ENCODE results near the gene KITLG. TPM values are rescaled to one million over a fixed set of nuclear protein-coding genes. Genes with fewer than 3 reads are reported as not detected.
A peak's percentile ranks its signal among the peaks of the same experiment; 100 is the strongest.

KITLG gene
- total RNA-seq, 1 experiment from 2014 or later, result 570 TPM

- TF ChIP-seq YY1 (IDR thresholded peaks at IDR 0.05; ENCODE audit: extremely low read depth, insufficient replicate concordance, low read depth, low read length) (no peak), MAX (IDR thresholded peaks at IDR 0.05) (no peak), POLR2AphosphoS5 (IDR thresholded peaks at IDR 0.05; ENCODE audit: low read depth, low read length) (no peak; the same call in 1 of the 2 replicates), RAD21 (IDR thresholded peaks at IDR 0.05; ENCODE audit: low read depth) (no peak), JUND (IDR thresholded peaks at IDR 0.05) (no peak)
Observed at GRCh38 chr12:88571543-88571942, 8.7 kb downstream of the KITLG start (continued).

GRCh38 chr12:88570103-88570502 lies 10.2 kb downstream of the KITLG start:
- no peak overlapping the region for H2AFZ ChIP-seq (ENCODE audit: low read depth, low read length, poor library complexity, severe bottlenecking)
- H3K9me2 ChIP-seq (ENCODE audit: insufficient read depth), result no peaks in the 10 kb centered on the region
- no peaks in the 10 kb centered on the region for H3K9me3 ChIP-seq (ENCODE audit: control insufficient read depth in 1 of 2, insufficient read depth in 1 of 2, low read depth in 1 of 2, low read length in 2 of 2)
- H3K4me3 ChIP-seq (replicated peaks in 1 of 2; ENCODE audit: low read depth in 1 of 2, low read length in 2 of 2), result no peak overlapping the region
- RAD21 ChIA-PET (ENCODE audit: low non-redundant PET in 1 of 2, low total read pairs in 2 of 2, uncharacterized antibody in 2 of 2, unreplicated experiment in 2 of 2), result no interaction called here
- POLR2A ChIA-PET, result interaction anchor here (2.4 kb wide), 1 partner anchor 11 kb away, joined by 12 read pairs; the partner anchor contains the start of gene KITLG
- no TSS peak for BruUV-seq (replicated peaks)
- ATAC-seq (no peak), DNase-seq (ENCODE audit: low read depth, low spot score) (no peak)
- peak overlapping the region; percentile 34; the same call in 1 of the 2 replicates for H3K27ac ChIP-seq (ENCODE audit: low read depth, low read length)
- intact Hi-C loops (cut with micrococcal nuclease), result loop anchor here (10.0 kb wide), 1 partner anchor 395 kb away; no protein-coding TSS in a partner anchor
- H4K20me1 ChIP-seq (ENCODE audit: insufficient read depth), result peaks cover 94% of the 10 kb centered on the region
- H3K36me3 ChIP-seq (ENCODE audit: control insufficient read depth in 1 of 2, insufficient read depth in 2 of 2, low read length in 2 of 2), result peaks cover 5 to 55% of the 10 kb centered on the region in 2 experiments; a peak in 3 of 4 replicates
- H3K9ac ChIP-seq (ENCODE audit: low read length), result no peak overlapping the region; the same call in 1 of the 2 replicates
- CTCF ChIA-PET, result no interaction called here
- H3K79me2 ChIP-seq (ENCODE audit: insufficient read depth, low read length), result peaks cover 100% of the 10 kb centered on the region
- no peaks in the 10 kb centered on the region for H3K27me3 ChIP-seq (ENCODE audit: insufficient read depth, low read length)
- peak overlapping the region; percentile 27; the same call in 1 of the 2 replicates for H3K4me2 ChIP-seq (ENCODE audit: low read length)
- peaks cover 66 to 97% of the 10 kb centered on the region in 2 experiments for H3K4me1 ChIP-seq (ENCODE audit: control insufficient read depth in 1 of 2, insufficient read depth in 2 of 2, low read length in 2 of 2)
- TF ChIP-seq ZNF274 (IDR thresholded peaks at IDR 0.05; ENCODE audit: low read depth, low read length), result no peak
- no peak for TF ChIP-seq EZH2 (IDR thresholded peaks at IDR 0.05)
- TF ChIP-seq CBX3 (IDR thresholded peaks at IDR 0.05; ENCODE audit: low read depth), result no peak
- TF ChIP-seq REST (IDR thresholded peaks at IDR 0.05; ENCODE audit: low read depth), result no peak
- no peak for TF ChIP-seq RAD21 (IDR thresholded peaks at IDR 0.05; ENCODE audit: low read depth)
- TF ChIP-seq SP1 (IDR thresholded peaks at IDR 0.05; ENCODE audit: low read depth), result no peak
- TF ChIP-seq YY1 (IDR thresholded peaks at IDR 0.05; ENCODE audit: extremely low read depth, insufficient replicate concordance, low read depth, low read length), result no peak
- no peak for TF ChIP-seq CTCF (IDR thresholded peaks at IDR 0.05 in 2 of 3, conservative IDR thresholded peaks at IDR 0.05 in 1 of 3; ENCODE audit: borderline replicate concordance in 1 of 3, insufficient read depth in 1 of 3, low read depth in 2 of 3, low read length in 2 of 3)
- TF ChIP-seq ELF1 (IDR thresholded peaks at IDR 0.05; ENCODE audit: borderline replicate concordance, low read depth), result no peak
- no peak for TF ChIP-seq EZH2phosphoT487 (IDR thresholded peaks at IDR 0.05; ENCODE audit: borderline replicate concordance)
- no peak for TF ChIP-seq CEBPB (IDR thresholded peaks at IDR 0.05; ENCODE audit: low read depth)
- TF ChIP-seq JUND (IDR thresholded peaks at IDR 0.05), result no peak
- no peak for TF ChIP-seq SRF (IDR thresholded peaks at IDR 0.05; ENCODE audit: low read depth)
- TF ChIP-seq FOSL1 (IDR thresholded peaks at IDR 0.05; ENCODE audit: low read depth), result no peak
- TF ChIP-seq ATF3 (IDR thresholded peaks at IDR 0.05), result no peak
- TF ChIP-seq TCF7L2 (IDR thresholded peaks at IDR 0.05; ENCODE audit: borderline replicate concordance, extremely low read depth, insufficient read depth, insufficient read length), result no peak
- TF ChIP-seq SIN3A (IDR thresholded peaks at IDR 0.05; ENCODE audit: low read depth), result no peak
- no peak for TF ChIP-seq MAX (IDR thresholded peaks at IDR 0.05)

Measured in HCT116 (cell line).